ENCODE measurements around the gene CPNE4.
"Not testable (repeated sequence)": the region's sequence is repeated elsewhere in the genome, so short reads cannot be mapped to it uniquely, and the experiment has no call there.

Gene CPNE4

GRCh38 chr3:131957980-131958379 lies 76.8 kb downstream of the CPNE4 start:
- DNase-seq: no peak

- no peak for DNase-seq
Observed at GRCh38 chr3:131957511-131957910, 77.3 kb downstream of the CPNE4 start.

GRCh38 chr3:131948806-131949205 lies 86.0 kb downstream of the CPNE4 start:
- DNase-seq: no peak

- DNase-seq: no peak
Observed at GRCh38 chr3:131944676-131945075, 90.1 kb downstream of the CPNE4 start.

GRCh38 chr3:131933665-131934064 lies 101.1 kb downstream of the CPNE4 start:
- DNase-seq: no peak

GRCh38 chr3:131928593-131928992 lies 106.2 kb downstream of the CPNE4 start:
- DNase-seq: no peak

- DNase-seq: no peak
Observed at GRCh38 chr3:131925571-131925970, 109.2 kb downstream of the CPNE4 start.

GRCh38 chr3:131922356-131922755 lies 112.5 kb downstream of the CPNE4 start:
- no peak for DNase-seq

GRCh38 chr3:131917006-131917405 lies 117.8 kb downstream of the CPNE4 start:
- DNase-seq: no peak

- DNase-seq: no peak
Observed at GRCh38 chr3:131914090-131914691, 120.6 kb downstream of the CPNE4 start.

GRCh38 chr3:131912255-131912654 lies 122.6 kb downstream of the CPNE4 start:
- DNase-seq: no peak

GRCh38 chr3:131907796-131908195 lies 127.0 kb downstream of the CPNE4 start:
- DNase-seq: no peak

- no peak for DNase-seq
Observed at GRCh38 chr3:131903988-131904415, 130.8 kb downstream of the CPNE4 start.

GRCh38 chr3:131901686-131902085 lies 133.1 kb downstream of the CPNE4 start:
- DNase-seq: no peak

- DNase-seq: no peak
Observed at GRCh38 chr3:131900891-131901290, 133.9 kb downstream of the CPNE4 start.

- DNase-seq: no peak
Observed at GRCh38 chr3:131899021-131899420, 135.8 kb downstream of the CPNE4 start.

- DNase-seq: no peak
Observed at GRCh38 chr3:131898346-131898745, 136.5 kb downstream of the CPNE4 start.

GRCh38 chr3:131896285-131896684 lies 138.5 kb downstream of the CPNE4 start:
- no peak for DNase-seq

GRCh38 chr3:131895766-131896165 lies 139.0 kb downstream of the CPNE4 start:
- DNase-seq: no peak

- DNase-seq: no peak
Observed at GRCh38 chr3:131892331-131892730, 142.5 kb downstream of the CPNE4 start.

- DNase-seq: not testable (repeated sequence)
Observed at GRCh38 chr3:131885871-131886270, 148.9 kb downstream of the CPNE4 start.

GRCh38 chr3:131883711-131884407 lies 151.0 kb downstream of the CPNE4 start:
- DNase-seq: no peak

- no peak for DNase-seq
Observed at GRCh38 chr3:131883086-131883485, 151.7 kb downstream of the CPNE4 start.

GRCh38 chr3:131881777-131882176 lies 153.0 kb downstream of the CPNE4 start:
- no peak for DNase-seq

GRCh38 chr3:131880948-131881347 lies 153.9 kb downstream of the CPNE4 start:
- DNase-seq: no peak

Data from CD4-positive, alpha-beta T cell treated with Interleukin-17A for 4 hours (primary cell).